ENCODE measurements around the gene FALEC. TPM values are rescaled to one million over a fixed set of nuclear protein-coding genes. Genes with fewer than 3 reads are reported as not detected.
A peak's percentile ranks its signal among the peaks of the same experiment; 100 is the strongest.

FALEC gene
- total and polyA plus RNA-seq, 9 of the 15 experiments (the other 6 are each of a cell fraction or from before 2014, with no cell fraction given), result 0.15 to 1.8 (median 0.53) TPM; not detected in 5

GRCh38 chr1:150548632-150549495 is 33.3 kb downstream of the FALEC start, which contains the start of gene ADAMTSL4 (continued):
- TF ChIP-seq TCF15 (CRISPR knock-in tag; IDR thresholded peaks at IDR 0.05) (no peak), SAFB (IDR thresholded peaks at IDR 0.05; ENCODE audit: borderline replicate concordance, low read depth, low read length) (peak; percentile 70; the same call in 1 of the 2 replicates), ETV5 (CRISPR knock-in tag; IDR thresholded peaks at IDR 0.05; ENCODE audit: low read depth) (no peak), FOXJ3 (CRISPR knock-in tag; IDR thresholded peaks at IDR 0.05) (no peak), ZNF551 (CRISPR knock-in tag; IDR thresholded peaks at IDR 0.05) (no peak), SIN3B (IDR thresholded peaks at IDR 0.05; ENCODE audit: low read depth) (peak; percentile 8; the same call in 1 of the 2 replicates), NBN (IDR thresholded peaks at IDR 0.05; ENCODE audit: low read depth) (no peak), MBD1 (CRISPR knock-in tag; IDR thresholded peaks at IDR 0.05) (no peak), ETV6 (IDR thresholded peaks at IDR 0.05; ENCODE audit: borderline replicate concordance in 1 of 2, low read depth in 2 of 2, low read length in 1 of 2) (no peak), ETV6 (CRISPR knock-in tag; IDR thresholded peaks at IDR 0.05; ENCODE audit: borderline replicate concordance) (0 out of 2 replicates have a peak, but pooled peaks have one; percentile 70), HDAC6 (IDR thresholded peaks at IDR 0.05; ENCODE audit: low read depth, low read length) (no peak), CREB5 (CRISPR knock-in tag; IDR thresholded peaks at IDR 0.05) (no peak), EWSR1 (IDR thresholded peaks at IDR 0.05; ENCODE audit: borderline replicate concordance, low read depth, partially characterized antibody) (no peak), CLOCK (CRISPR knock-in tag; IDR thresholded peaks at IDR 0.05; ENCODE audit: borderline replicate concordance) (no peak), CSDE1 (IDR thresholded peaks at IDR 0.05) (no peak; a peak in 1 of 4 replicates), TRIM25 (IDR thresholded peaks at IDR 0.05; ENCODE audit: borderline replicate concordance) (no peak), BCL6 (CRISPR knock-in tag; IDR thresholded peaks at IDR 0.05) (no peak)

Measured in K562 (cell line).